A673 (cell line): ENCODE measurements around the gene ZNRF3. TPM values are rescaled to one million over a fixed set of nuclear protein-coding genes. Genes with fewer than 3 reads are reported as not detected.

Source experiments
- BruUV-seq: library from RNA; stranded (reverse); fragments of 400-500 nt; replicated peaks from 2 replicates; lab custom pipeline; 2021; lab: Mats Ljungman, UMichigan
- CTCF ChIA-PET: fragments of 300-600 bp; sonication (Branson Sonifier 250); formaldehyde crosslinking; loops from one replicate; lab custom pipeline; 2022; ENCODE audit warnings: antibody characterized with exemption; lab: Charles Lee
- POLR2A ChIA-PET: fragments of 300-600 bp; sonication (Branson Sonifier 250); formaldehyde crosslinking; loops from one replicate; lab custom pipeline; 2022; ENCODE audit warnings: antibody characterized with exemption; ENCODE audit not compliant: low non-redundant PET; lab: Charles Lee
- DNase-seq: peaks from one replicate; pipeline ENCODE4 v3.0.0-alpha.2; 2015; ENCODE audit warnings: low spot score
- H3K27ac ChIP-seq: fragments of 200-600 bp; sonication (generic); 2 replicates; pipeline ENCODE4 v1.5.1; 2016; ENCODE audit warnings: mixed run types, low read depth, mild to moderate bottlenecking, mixed read lengths, antibody characterized with exemption, low read length; ENCODE audit not compliant: poor library complexity, severe bottlenecking
- H3K27me3 ChIP-seq: fragments of 200-600 bp; sonication (generic); replicated peaks from 2 replicates; pipeline ENCODE4 v1.6.1; 2017; ENCODE audit warnings: mixed run types, low read depth, mild to moderate bottlenecking, mixed read lengths, antibody characterized with exemption, low read length; ENCODE audit not compliant: insufficient read depth, poor library complexity
- H3K36me3 ChIP-seq: fragments of 200-600 bp; sonication (generic); 2 replicates; pipeline ENCODE4 v1.6.1; 2016; ENCODE audit warnings: mixed run types, mild to moderate bottlenecking, mixed read lengths, antibody characterized with exemption, low read length; ENCODE audit not compliant: insufficient read depth, poor library complexity, severe bottlenecking
- H3K4me1 ChIP-seq: fragments of 200-600 bp; sonication (generic); 2 replicates; pipeline ENCODE4 v1.6.1; 2017; ENCODE audit warnings: mixed run types, mild to moderate bottlenecking, mixed read lengths, antibody characterized with exemption, low read length; ENCODE audit not compliant: insufficient read depth, poor library complexity, severe bottlenecking
- H3K4me3 ChIP-seq: fragments of 200-600 bp; sonication (generic); 2 replicates; pipeline ENCODE4 v1.5.1; 2016; ENCODE audit warnings: low read depth, mixed run types, mild to moderate bottlenecking, mixed read lengths, low read length; ENCODE audit not compliant: poor library complexity, severe bottlenecking
- H3K9me3 ChIP-seq: fragments of 200-600 bp; sonication (generic); 2 replicates; pipeline ENCODE4 v1.6.1; 2016; ENCODE audit warnings: mixed run types, low read depth, mild to moderate bottlenecking, mixed read lengths, antibody characterized with exemption, low read length; ENCODE audit not compliant: poor library complexity, severe bottlenecking
- CTCF ChIP-seq: fragments of 300-800, 200-600 bp; sonication (generic); conservative IDR thresholded peaks from 2 replicates; pipeline ENCODE4 v1.5.1; 2017; ENCODE audit warnings: low read depth, mild to moderate bottlenecking, antibody characterized with exemption, low read length, moderate library complexity, mixed read lengths
- EZH2 ChIP-seq: fragments of 200-600 bp; sonication (generic); IDR thresholded peaks from 2 replicates; pipeline ENCODE4 v1.6.1; 2017; ENCODE audit warnings: borderline replicate concordance, low read depth, mild to moderate bottlenecking, mixed read lengths, antibody characterized with exemption, low read length; ENCODE audit not compliant: poor library complexity, severe bottlenecking
- intact Hi-C: fragments of 100-400 bp; cut with micrococcal nuclease; formaldehyde crosslinking; loops from one replicate; pipeline ENCODE4 v1.10.0; 2022; ENCODE audit not compliant: unreplicated experiment
- total RNA-seq: library from RNA; stranded (reverse); gene quantifications from 2 replicates; pipeline ENCODE4 v1.2.3, GENCODE V29; 2021

Gene ZNRF3
- total RNA-seq, 1 experiment from 2014 or later, result 11.9 TPM

- BruUV-seq, result no TSS peak
- Histone ChIP-seq H3K9me3 (no peaks in the 10 kb centered on the region), H3K4me1 (no peaks in the 10 kb centered on the region), H3K27me3 (no peaks in the 10 kb centered on the region), H3K36me3 (peaks cover 9% of the 10 kb centered on the region), H3K27ac (no peak overlapping the region), H3K4me3 (no peak overlapping the region)
- DNase-seq, result no peak
- TF ChIP-seq CTCF (no peak), EZH2 (no peak)
- intact Hi-C loops, result no loop called here
- CTCF ChIA-PET, result no interaction called here
- POLR2A ChIA-PET, result no interaction called here
These were observed 167.1 kb downstream of the ZNRF3 start for GRCh38 chr22:29050457-29050856.

- no peak for TF ChIP-seq EZH2
- no peak for TF ChIP-seq CTCF
- no peak for DNase-seq
- intact Hi-C loops, result no loop called here
- ChIA-PET POLR2A (no interaction called here), CTCF (interaction anchor here (0.6 kb wide), 1 partner anchor 58 kb away, joined by 3 read pairs; no protein-coding TSS in a partner anchor)
- Histone ChIP-seq H3K4me1 (no peaks in the 10 kb centered on the region), H3K27ac (no peak overlapping the region), H3K36me3 (peaks cover 6% of the 10 kb centered on the region), H3K9me3 (no peaks in the 10 kb centered on the region), H3K27me3 (no peaks in the 10 kb centered on the region), H3K4me3 (no peak overlapping the region)
- BruUV-seq, result no TSS peak
These were observed 169.8 kb downstream of the ZNRF3 start for GRCh38 chr22:29053048-29053702.

- TF ChIP-seq CTCF (no peak), EZH2 (no peak)
- BruUV-seq, result no TSS peak
- intact Hi-C loops, result no loop called here
- no peaks in the 10 kb centered on the region for H3K4me1 ChIP-seq
- no peaks in the 10 kb centered on the region for H3K27me3 ChIP-seq
- peaks cover 6% of the 10 kb centered on the region for H3K36me3 ChIP-seq
- DNase-seq, result no peak
- no peak overlapping the region for H3K27ac ChIP-seq
- POLR2A ChIA-PET, result no interaction called here
- H3K9me3 ChIP-seq, result no peaks in the 10 kb centered on the region
- no peak overlapping the region for H3K4me3 ChIP-seq
- CTCF ChIA-PET, result no interaction called here
These were observed 170.9 kb downstream of the ZNRF3 start for GRCh38 chr22:29054251-29054767.
